Neuronal stem cell (in vitro differentiated cells): ENCODE data around the gene CARS2.

ENCODE experiments used
- DNase-seq: peaks from one replicate; pipeline ENCODE4 v3.0.0-alpha.2; 2013; ENCODE audit warnings: low spot score
- H2AFZ ChIP-seq: one replicate; pipeline ENCODE4 v1.6.1; 2013; ENCODE audit warnings: mild to moderate bottlenecking, low read length, inconsistent platforms
- H2AK5ac ChIP-seq: 2 replicates; pipeline ENCODE4 v1.6.1; 2013; ENCODE audit warnings: low read depth, mild to moderate bottlenecking, inconsistent platforms, low read length, moderate library complexity, mixed read lengths
- H2BK120ac ChIP-seq: 2 replicates; pipeline ENCODE4 v1.6.1; 2013; ENCODE audit warnings: low read depth, mild to moderate bottlenecking, inconsistent platforms, low read length, moderate library complexity, mixed read lengths
- H2BK12ac ChIP-seq: one replicate; pipeline ENCODE4 v1.6.1; 2013; ENCODE audit warnings: low read length, inconsistent platforms
- H2BK15ac ChIP-seq: 2 replicates; pipeline ENCODE4 v1.6.1; 2013; ENCODE audit warnings: mild to moderate bottlenecking, low read length, inconsistent platforms, mixed read lengths
- H2BK5ac ChIP-seq: one replicate; pipeline ENCODE4 v1.6.1; 2013; ENCODE audit warnings: inconsistent platforms, mild to moderate bottlenecking, low read length, moderate library complexity
- H3K14ac ChIP-seq: one replicate; pipeline ENCODE4 v1.6.1; 2013; ENCODE audit warnings: low read length, inconsistent platforms
- H3K18ac ChIP-seq: 2 replicates; pipeline ENCODE4 v1.6.1; 2013; ENCODE audit warnings: low read length, inconsistent platforms
- H3K23ac ChIP-seq: 2 replicates; pipeline ENCODE4 v1.6.1; 2013; ENCODE audit warnings: low read depth, mild to moderate bottlenecking, mixed read lengths, low read length, inconsistent platforms; ENCODE audit not compliant: poor library complexity
- H3K27ac ChIP-seq: replicated peaks from 3 replicates; pipeline ENCODE4 v1.5.1; 2013; ENCODE audit warnings: low read length, inconsistent platforms
- H3K27me3 ChIP-seq, 3 experiments: 2 replicates each; pipeline ENCODE4 v1.6.1; 2013; ENCODE audit warnings: low read length in 3 of 3, mild to moderate bottlenecking in 2 of 3, inconsistent platforms in 1 of 3, low read depth in 1 of 3, mixed read lengths in 1 of 3, moderate library complexity in 1 of 3; ENCODE audit not compliant: control insufficient read depth in 3 of 3, insufficient read depth in 3 of 3
- H3K36me3 ChIP-seq, 2 donors: replicated peaks in 1 of 2; 2 replicates each; pipeline ENCODE4 v1.6.1; 2013; ENCODE audit warnings: low read length in 2 of 2; ENCODE audit not compliant: control insufficient read depth in 2 of 2, insufficient read depth in 2 of 2
- H3K4ac ChIP-seq: 2 replicates; pipeline ENCODE4 v1.6.1; 2013; ENCODE audit warnings: inconsistent platforms, mild to moderate bottlenecking, low read length, moderate library complexity
- H3K4me1 ChIP-seq, 2 donors: 1 replicate in 1 of 2; 2 replicates in 1 of 2; pipeline ENCODE4 v1.6.1; 2013; ENCODE audit warnings: low read length in 2 of 2, low read depth in 1 of 2; ENCODE audit not compliant: control insufficient read depth in 2 of 2, insufficient read depth in 1 of 2
- H3K4me2 ChIP-seq: one replicate; pipeline ENCODE4 v1.6.1; 2013; ENCODE audit warnings: mild to moderate bottlenecking, low read length, inconsistent platforms; ENCODE audit not compliant: insufficient read depth, poor library complexity, severe bottlenecking
- H3K4me3 ChIP-seq, 2 donors: 2 replicates each; pipeline ENCODE4 v1.5.1; 2013; ENCODE audit warnings: low read length in 2 of 2, mild to moderate bottlenecking in 2 of 2, inconsistent platforms in 1 of 2, moderate library complexity in 1 of 2
- H3K79me1 ChIP-seq: one replicate; pipeline ENCODE4 v1.6.1; 2013; ENCODE audit warnings: low read depth, mild to moderate bottlenecking, inconsistent platforms, low read length, moderate library complexity
- H3K9ac ChIP-seq: one replicate; pipeline ENCODE4 v1.6.1; 2013; ENCODE audit warnings: mild to moderate bottlenecking, low read depth, low read length, inconsistent platforms; ENCODE audit not compliant: poor library complexity
- H3K9me3 ChIP-seq, 2 donors: replicated peaks in 1 of 2; 2 replicates each; pipeline versions ENCODE3 to v1.6.1; 2013; ENCODE audit warnings: low read length in 2 of 2, mild to moderate bottlenecking in 2 of 2, inconsistent platforms in 1 of 2, low read depth in 1 of 2, mixed read lengths in 1 of 2, moderate library complexity in 1 of 2; ENCODE audit not compliant: control insufficient read depth in 2 of 2, insufficient read depth in 1 of 2
- H4K8ac ChIP-seq: one replicate; pipeline ENCODE4 v1.6.1; 2013; ENCODE audit warnings: low read depth, mild to moderate bottlenecking, inconsistent platforms, low read length, moderate library complexity
- H4K91ac ChIP-seq: one replicate; pipeline ENCODE4 v1.6.1; 2013; ENCODE audit warnings: low read length, low read depth, mild to moderate bottlenecking, inconsistent platforms; ENCODE audit not compliant: poor library complexity
- WGBS, 2 donors: extraction: QIAGEN DNeasy Blood & Tissue Kit; methylation state at CpG; one replicate each; pipeline ENCODE4 v1.1.7; 2013; ENCODE audit warnings: missing lambda C conversion rate in 2 of 2, mixed read lengths in 1 of 2; ENCODE audit not compliant: insufficient read length in 2 of 2, insufficient replicate concordance in 1 of 2; ENCODE audit errors: extremely low coverage in 2 of 2; 5-methylcytosine and 5-hydroxymethylcytosine counted together

CARS2 gene

GRCh38 chr13:110712849-110713641 is 7.1 kb upstream of the CARS2 start:
- H3K4me2 ChIP-seq, result peak overlapping the region; percentile 80
- H2BK12ac ChIP-seq, result peak overlapping the region; percentile 58
- peak overlapping the region; percentile 95 for H2BK5ac ChIP-seq
- peak overlapping the region; percentile 99 for H3K23ac ChIP-seq
- no peaks in the 10 kb centered on the region for H3K9me3 ChIP-seq
- peak overlapping the region; percentile 87 for H2AFZ ChIP-seq
- H3K4me1 ChIP-seq, result peaks cover 0 to 6% of the 10 kb centered on the region in 2 donors
- WGBS, 2 donors, result no CpG with 5 or more reads among the region's 68 CpGs
- H3K27ac ChIP-seq, result peak overlapping the region; percentile 100
- peak; percentile 99 for DNase-seq
- H3K9ac ChIP-seq, result peak overlapping the region; percentile 98
- H4K8ac ChIP-seq, result no peak overlapping the region
- peak overlapping the region; percentile 98 for H2BK120ac ChIP-seq
- peaks cover 7% of the 10 kb centered on the region for H3K79me1 ChIP-seq
- peak overlapping the region; percentile 81 for H3K4ac ChIP-seq
- H4K91ac ChIP-seq, result peak overlapping the region; percentile 99
- peak overlapping the region; percentile 100 for H3K14ac ChIP-seq
- peak overlapping the region; percentile 95 for H3K4me3 ChIP-seq
- H3K36me3 ChIP-seq, result no peaks in the 10 kb centered on the region
- H3K27me3 ChIP-seq, result no peaks in the 10 kb centered on the region
- H2BK15ac ChIP-seq, result peak overlapping the region; percentile 69
- H2AK5ac ChIP-seq, result peak overlapping the region; percentile 96
- peak overlapping the region; percentile 100 for H3K18ac ChIP-seq

GRCh38 chr13:110712081-110712848 is 6.3 kb upstream of the CARS2 start:
- no peaks in the 10 kb centered on the region for H3K36me3 ChIP-seq
- H3K18ac ChIP-seq, result peak overlapping the region; percentile 99
- H3K9me3 ChIP-seq, result no peaks in the 10 kb centered on the region
- H3K79me1 ChIP-seq, result peaks cover 7% of the 10 kb centered on the region
- H2AK5ac ChIP-seq, result peak overlapping the region; percentile 96
- H3K27me3 ChIP-seq, result no peaks in the 10 kb centered on the region
- H3K4me1 ChIP-seq, result peaks cover 0 to 4% of the 10 kb centered on the region in 2 donors
- peak overlapping the region; percentile 99 for H4K91ac ChIP-seq
- peak overlapping the region; percentile 98 for H3K23ac ChIP-seq
- H3K4ac ChIP-seq, result peak overlapping the region; percentile 81
- H2BK12ac ChIP-seq, result no peak overlapping the region
- peak overlapping the region; percentile 71 for H3K4me2 ChIP-seq
- peak overlapping the region; percentile 95 for H2BK5ac ChIP-seq
- H3K27ac ChIP-seq, result peak overlapping the region; percentile 100
- H4K8ac ChIP-seq, result no peak overlapping the region
- no CpG with 5 or more reads among the region's 58 CpGs for WGBS, 2 donors
- peak; percentile 92 for DNase-seq
- peak overlapping the region; percentile 69 for H2BK15ac ChIP-seq
- H2BK120ac ChIP-seq, result peak overlapping the region; percentile 98
- peak overlapping the region; percentile 95 for H3K4me3 ChIP-seq
- peak overlapping the region; percentile 86 for H2AFZ ChIP-seq
- H3K14ac ChIP-seq, result peak overlapping the region; percentile 98
- H3K9ac ChIP-seq, result peak overlapping the region; percentile 98

GRCh38 chr13:110706570-110707372 is 855 bp upstream of the CARS2 start:
- Histone ChIP-seq H3K18ac (peak overlapping the region; percentile 98), H2BK12ac (peak overlapping the region; percentile 59), H3K9ac (peak overlapping the region; percentile 94), H2AFZ (peak overlapping the region; percentile 93), H3K23ac (peak overlapping the region; percentile 58), H2BK120ac (peak overlapping the region; percentile 56), H2AK5ac (peak overlapping the region; percentile 38), H3K4me1 (peaks cover 5 to 15% of the 10 kb centered on the region in 2 donors), H3K4ac (no peak overlapping the region), H3K9me3 (peaks cover 0 to 2% of the 10 kb centered on the region in 2 donors), H3K27me3 (peaks cover 0 to 1% (median 0%) of the 10 kb centered on the region in 3 experiments), H3K14ac (peak overlapping the region; percentile 2), H3K4me2 (peak overlapping the region; percentile 79), H3K79me1 (peaks cover 5% of the 10 kb centered on the region), H4K91ac (peak overlapping the region; percentile 19), H4K8ac (peak overlapping the region; percentile 44), H3K4me3 (peak overlapping the region; percentile 77 to 80), H3K36me3 (peaks cover 2 to 25% of the 10 kb centered on the region in 2 donors), H3K27ac (peak overlapping the region; percentile 71), H2BK5ac (peak overlapping the region; percentile 94), H2BK15ac (peak overlapping the region; percentile 91)
- no CpG with 5 or more reads among the region's 8 CpGs for WGBS, 2 donors
- DNase-seq, result no peak
